ENCODE results near the gene SNX13.

GRCh38 chr7:17816903-17817302 is 123.4 kb downstream of the SNX13 start:
- TF ChIP-seq SRF (CRISPR knock-in tag; IDR thresholded peaks at IDR 0.05) (no peak), SMC3 (conservative IDR thresholded peaks at IDR 0.05; ENCODE audit: insufficient read depth, low read depth, low read length) (no peak)

Measured in K562 (cell line).